Coronary artery (tissue), 2 donors: ENCODE data around the gene HOXA9.
A peak's percentile ranks its signal among the peaks of the same experiment; 100 is the strongest.

Source experiments
- DNase-seq: peaks from one replicate; pipeline ENCODE4 v3.0.0-alpha.2; 2017; ENCODE audit warnings: low spot score
- H3K27ac ChIP-seq, 2 donors: fragments of 200-600 bp; sonication (generic); one replicate each; pipeline ENCODE4 v1.5.1; 2016 to 2019
- H3K4me3 ChIP-seq: fragments of 200-600 bp; sonication (generic); 2 replicates; pipeline ENCODE4 v1.5.1; 2016; ENCODE audit warnings: mild to moderate bottlenecking, moderate library complexity
- CTCF ChIP-seq: fragments of 200-600 bp; sonication (generic); IDR thresholded peaks from one replicate; pipeline ENCODE4 v1.5.1; 2019; ENCODE audit warnings: antibody characterized with exemption

The HOXA9 gene

GRCh38 chr7:27169658-27170425 lies 4.5 kb upstream of the HOXA9 start:
- H3K4me3 ChIP-seq = peak overlapping the region; percentile 21
- DNase-seq = no peak
- TF ChIP-seq CTCF = no peak
- no peak overlapping the region for H3K27ac ChIP-seq

DNA sequence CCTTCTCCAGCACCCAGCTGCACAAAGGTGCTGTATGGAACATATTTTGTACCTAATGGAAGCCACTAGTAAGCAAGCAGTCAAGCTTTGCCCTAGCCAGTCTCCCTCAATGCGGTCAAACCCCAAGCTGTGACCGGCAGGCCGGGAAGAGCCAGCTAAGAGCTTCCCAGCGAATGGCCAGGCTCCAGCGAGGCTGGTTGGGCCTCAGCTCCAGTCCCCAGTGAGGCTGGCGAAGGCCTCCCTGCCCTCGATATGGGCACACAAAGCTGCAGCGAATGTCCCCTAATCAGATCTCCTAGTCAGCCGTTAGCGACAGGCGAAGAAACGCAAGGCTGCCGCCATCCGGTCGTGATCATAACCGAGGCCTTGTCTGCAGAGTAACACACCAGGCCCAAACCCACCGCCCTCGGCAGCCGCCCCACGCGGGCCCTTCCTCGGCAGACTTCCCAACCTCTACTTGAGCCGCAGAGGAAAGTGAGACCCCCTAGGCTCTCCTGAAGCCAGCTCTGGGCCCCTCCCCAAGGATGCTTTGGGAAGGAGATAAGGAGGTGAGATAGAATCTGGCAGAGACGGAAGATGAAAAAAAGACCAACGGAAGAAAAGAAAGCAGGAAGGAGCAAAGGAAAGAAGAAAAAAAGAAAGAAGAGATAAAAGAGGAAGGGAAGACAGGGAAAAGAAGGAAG lies 3.1 kb upstream of the HOXA9 start:
- TF ChIP-seq CTCF = no peak
- no peak overlapping the region for H3K27ac ChIP-seq
- H3K4me3 ChIP-seq = no peak overlapping the region
- no peak for DNase-seq

GRCh38 chr7:27167916-27168264 lies 2.6 kb upstream of the HOXA9 start:
- Histone ChIP-seq H3K27ac (no peak overlapping the region), H3K4me3 (no peak overlapping the region)
- no peak for DNase-seq
- TF ChIP-seq CTCF = no peak

DNA sequence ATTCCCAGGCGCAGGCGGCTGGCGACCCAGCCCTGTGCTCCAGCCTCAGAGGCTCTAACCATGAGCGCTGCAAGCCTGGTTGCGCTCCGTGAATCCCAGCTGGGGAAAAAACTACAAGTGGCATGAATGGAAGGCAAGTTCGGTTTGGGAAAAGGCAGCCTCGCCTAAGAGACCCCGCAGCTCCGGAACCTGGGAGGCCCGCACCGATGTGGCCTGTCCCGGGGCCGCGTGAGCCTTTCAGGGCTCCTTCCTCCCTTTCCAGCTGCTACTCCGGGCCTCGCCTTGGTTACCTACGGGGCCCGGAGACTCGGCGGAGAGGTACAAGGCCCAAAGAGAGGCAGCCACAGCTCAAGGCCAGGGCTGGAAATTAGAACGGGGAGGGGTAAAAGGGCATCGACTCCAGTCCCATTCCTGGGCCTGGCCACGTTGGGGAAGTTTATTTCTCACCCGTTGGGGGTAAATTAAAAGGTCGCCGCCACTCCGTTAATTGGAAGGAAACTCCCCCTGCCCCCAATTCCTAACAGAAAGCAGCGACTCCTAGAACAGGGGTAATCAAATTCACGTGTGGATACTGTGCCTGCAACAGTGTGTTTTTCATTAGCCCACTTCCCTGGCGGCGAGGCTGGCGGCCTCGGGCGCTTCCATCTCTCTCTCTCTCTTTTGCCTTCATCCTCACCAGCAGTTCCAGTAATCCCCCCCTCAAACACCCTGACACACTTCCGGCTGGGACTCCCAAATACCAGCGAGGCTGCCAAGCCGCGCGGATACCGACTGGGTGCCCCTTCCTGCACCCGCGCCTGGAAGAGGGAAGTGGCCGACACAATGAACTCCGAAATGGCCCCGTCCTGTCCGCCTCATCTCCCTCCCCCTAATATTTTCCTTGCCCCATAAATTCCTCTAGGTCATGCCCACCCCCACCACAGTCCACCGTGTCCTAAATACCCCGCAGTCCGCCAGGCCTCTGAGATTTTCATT lies 1.5 kb upstream of the HOXA9 start:
- no peak for DNase-seq
- no peak overlapping the region for H3K4me3 ChIP-seq
- H3K27ac ChIP-seq = no peak overlapping the region
- no peak for TF ChIP-seq CTCF

DNA sequence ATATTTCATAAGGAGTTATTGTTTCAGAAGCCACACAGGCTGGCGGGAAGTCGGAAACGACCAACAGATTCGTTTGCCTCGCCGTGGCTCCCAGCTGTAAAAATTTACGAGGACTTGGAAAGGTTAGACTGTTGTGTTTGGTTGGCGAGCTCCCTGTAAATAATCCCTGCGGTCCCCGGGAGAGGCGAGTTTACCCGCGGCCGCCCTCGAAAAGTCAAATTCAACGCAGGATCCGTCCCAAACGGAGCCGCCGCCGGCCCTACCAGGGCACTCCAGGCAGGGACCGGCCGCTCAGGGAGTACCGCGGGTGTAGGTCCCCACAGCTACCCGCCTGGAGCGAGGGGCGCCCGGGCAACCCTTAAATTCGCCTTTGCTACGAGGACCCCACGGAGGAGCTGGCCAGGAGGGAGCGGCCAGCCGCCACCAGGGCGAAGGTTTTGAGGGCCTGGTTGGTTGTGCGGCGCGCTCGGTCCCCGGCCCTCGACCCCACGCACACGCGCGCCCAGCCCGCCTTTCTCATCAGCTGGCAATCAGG lies 726 bp upstream of the HOXA9 start:
- TF ChIP-seq CTCF = no peak
- H3K4me3 ChIP-seq = peak overlapping the region; percentile 25
- no peak for DNase-seq
- no peak overlapping the region for H3K27ac ChIP-seq

DNA sequence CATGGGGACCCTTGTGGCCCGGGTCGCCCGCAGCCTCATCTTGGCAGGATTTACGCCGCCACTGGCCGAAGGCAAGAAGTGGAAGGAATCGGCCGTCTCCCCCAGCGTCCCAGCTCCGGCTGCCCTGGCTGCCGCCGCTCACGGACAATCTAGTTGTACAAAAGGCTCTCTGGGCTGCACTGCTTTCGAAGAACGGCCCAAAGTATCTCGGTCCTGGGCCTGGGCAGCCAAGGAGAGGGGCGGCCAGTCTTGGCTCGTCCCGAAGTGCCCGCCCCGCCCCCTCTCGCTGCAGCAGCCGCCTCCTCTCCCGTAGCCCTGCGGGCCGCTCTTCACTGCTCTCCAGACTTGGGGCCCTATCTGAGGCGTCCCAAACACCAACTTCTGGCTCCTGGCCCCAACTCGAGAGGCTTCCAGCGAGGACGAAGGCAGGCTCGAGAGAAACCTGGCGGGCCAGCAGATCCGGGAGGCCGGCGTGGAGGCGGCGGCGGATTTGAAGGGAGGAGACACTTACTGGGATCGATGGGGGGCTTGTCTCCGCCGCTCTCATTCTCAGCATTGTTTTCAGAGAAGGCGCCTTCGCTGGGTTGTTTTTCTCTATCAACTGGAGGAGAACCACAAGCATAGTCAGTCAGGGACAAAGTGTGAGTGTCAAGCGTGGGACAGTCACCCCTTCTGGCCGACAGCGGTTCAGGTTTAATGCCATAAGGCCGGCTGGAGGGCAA lies 809 bp downstream of the HOXA9 start:
- Histone ChIP-seq H3K4me3 (peak overlapping the region; percentile 25), H3K27ac (no peak overlapping the region)
- DNase-seq = no peak
- no peak for TF ChIP-seq CTCF
